Neuronal stem cell (in vitro differentiated cells): ENCODE measurements around the gene FBXO41.
A peak's percentile ranks its signal among the peaks of the same experiment; 100 is the strongest.

ENCODE experiments used
- DNase-seq: peaks from one replicate; pipeline ENCODE4 v3.0.0-alpha.2; 2013; ENCODE audit warnings: low spot score
- H2AFZ ChIP-seq: one replicate; pipeline ENCODE4 v1.6.1; 2013; ENCODE audit warnings: mild to moderate bottlenecking, low read length, inconsistent platforms
- H2AK5ac ChIP-seq: 2 replicates; pipeline ENCODE4 v1.6.1; 2013; ENCODE audit warnings: low read depth, mild to moderate bottlenecking, inconsistent platforms, low read length, moderate library complexity, mixed read lengths
- H2BK120ac ChIP-seq: 2 replicates; pipeline ENCODE4 v1.6.1; 2013; ENCODE audit warnings: low read depth, mild to moderate bottlenecking, inconsistent platforms, low read length, moderate library complexity, mixed read lengths
- H2BK12ac ChIP-seq: one replicate; pipeline ENCODE4 v1.6.1; 2013; ENCODE audit warnings: low read length, inconsistent platforms
- H2BK15ac ChIP-seq: 2 replicates; pipeline ENCODE4 v1.6.1; 2013; ENCODE audit warnings: mild to moderate bottlenecking, low read length, inconsistent platforms, mixed read lengths
- H2BK5ac ChIP-seq: one replicate; pipeline ENCODE4 v1.6.1; 2013; ENCODE audit warnings: inconsistent platforms, mild to moderate bottlenecking, low read length, moderate library complexity
- H3K14ac ChIP-seq: one replicate; pipeline ENCODE4 v1.6.1; 2013; ENCODE audit warnings: low read length, inconsistent platforms
- H3K18ac ChIP-seq: 2 replicates; pipeline ENCODE4 v1.6.1; 2013; ENCODE audit warnings: low read length, inconsistent platforms
- H3K23ac ChIP-seq: 2 replicates; pipeline ENCODE4 v1.6.1; 2013; ENCODE audit warnings: low read depth, mild to moderate bottlenecking, mixed read lengths, low read length, inconsistent platforms; ENCODE audit not compliant: poor library complexity
- H3K27ac ChIP-seq: replicated peaks from 3 replicates; pipeline ENCODE4 v1.5.1; 2013; ENCODE audit warnings: low read length, inconsistent platforms
- H3K27me3 ChIP-seq, 3 experiments: 2 replicates each; pipeline ENCODE4 v1.6.1; 2013; ENCODE audit warnings: low read length in 3 of 3, mild to moderate bottlenecking in 2 of 3, inconsistent platforms in 1 of 3, low read depth in 1 of 3, mixed read lengths in 1 of 3, moderate library complexity in 1 of 3; ENCODE audit not compliant: control insufficient read depth in 3 of 3, insufficient read depth in 3 of 3
- H3K36me3 ChIP-seq, 2 donors: replicated peaks in 1 of 2; 2 replicates each; pipeline ENCODE4 v1.6.1; 2013; ENCODE audit warnings: low read length in 2 of 2; ENCODE audit not compliant: control insufficient read depth in 2 of 2, insufficient read depth in 2 of 2
- H3K4ac ChIP-seq: 2 replicates; pipeline ENCODE4 v1.6.1; 2013; ENCODE audit warnings: inconsistent platforms, mild to moderate bottlenecking, low read length, moderate library complexity
- H3K4me1 ChIP-seq, 2 donors: 1 replicate in 1 of 2; 2 replicates in 1 of 2; pipeline ENCODE4 v1.6.1; 2013; ENCODE audit warnings: low read length in 2 of 2, low read depth in 1 of 2; ENCODE audit not compliant: control insufficient read depth in 2 of 2, insufficient read depth in 1 of 2
- H3K4me2 ChIP-seq: one replicate; pipeline ENCODE4 v1.6.1; 2013; ENCODE audit warnings: mild to moderate bottlenecking, low read length, inconsistent platforms; ENCODE audit not compliant: insufficient read depth, poor library complexity, severe bottlenecking
- H3K4me3 ChIP-seq, 2 donors: 2 replicates each; pipeline ENCODE4 v1.5.1; 2013; ENCODE audit warnings: low read length in 2 of 2, mild to moderate bottlenecking in 2 of 2, inconsistent platforms in 1 of 2, moderate library complexity in 1 of 2
- H3K79me1 ChIP-seq: one replicate; pipeline ENCODE4 v1.6.1; 2013; ENCODE audit warnings: low read depth, mild to moderate bottlenecking, inconsistent platforms, low read length, moderate library complexity
- H3K9ac ChIP-seq: one replicate; pipeline ENCODE4 v1.6.1; 2013; ENCODE audit warnings: mild to moderate bottlenecking, low read depth, low read length, inconsistent platforms; ENCODE audit not compliant: poor library complexity
- H3K9me3 ChIP-seq, 2 donors: replicated peaks in 1 of 2; 2 replicates each; pipeline versions ENCODE3 to v1.6.1; 2013; ENCODE audit warnings: low read length in 2 of 2, mild to moderate bottlenecking in 2 of 2, inconsistent platforms in 1 of 2, low read depth in 1 of 2, mixed read lengths in 1 of 2, moderate library complexity in 1 of 2; ENCODE audit not compliant: control insufficient read depth in 2 of 2, insufficient read depth in 1 of 2
- H4K8ac ChIP-seq: one replicate; pipeline ENCODE4 v1.6.1; 2013; ENCODE audit warnings: low read depth, mild to moderate bottlenecking, inconsistent platforms, low read length, moderate library complexity
- H4K91ac ChIP-seq: one replicate; pipeline ENCODE4 v1.6.1; 2013; ENCODE audit warnings: low read length, low read depth, mild to moderate bottlenecking, inconsistent platforms; ENCODE audit not compliant: poor library complexity
- WGBS, 2 donors: extraction: QIAGEN DNeasy Blood & Tissue Kit; methylation state at CpG; one replicate each; pipeline ENCODE4 v1.1.7; 2013; ENCODE audit warnings: missing lambda C conversion rate in 2 of 2, mixed read lengths in 1 of 2; ENCODE audit not compliant: insufficient read length in 2 of 2, insufficient replicate concordance in 1 of 2; ENCODE audit errors: extremely low coverage in 2 of 2; 5-methylcytosine and 5-hydroxymethylcytosine counted together

The FBXO41 gene

GRCh38 chr2:73283545-73284295 is 558 bp downstream of the FBXO41 start:
- DNase-seq: no peak
- Histone ChIP-seq H3K23ac (peak overlapping the region; percentile 80), H3K4me2 (peak overlapping the region; percentile 85), H4K91ac (no peak overlapping the region), H2AFZ (peak overlapping the region; percentile 98), H3K36me3 (no peaks in the 10 kb centered on the region), H3K27ac (no peak overlapping the region), H3K9ac (peak overlapping the region; percentile 82), H4K8ac (no peak overlapping the region), H3K18ac (peak overlapping the region; percentile 88), H2BK12ac (peak overlapping the region; percentile 68), H2BK5ac (no peak overlapping the region), H3K14ac (peak overlapping the region; percentile 25), H2BK120ac (no peak overlapping the region), H3K4me3 (peak overlapping the region; percentile 75 to 92), H3K9me3 (peaks cover 0 to 2% of the 10 kb centered on the region in 2 donors), H3K79me1 (no peaks in the 10 kb centered on the region), H2AK5ac (peak overlapping the region; percentile 3), H3K27me3 (peaks cover 0 to 39% (median 19%) of the 10 kb centered on the region in 3 experiments), H3K4ac (no peak overlapping the region), H2BK15ac (peak overlapping the region; percentile 41), H3K4me1 (peaks cover 5 to 12% of the 10 kb centered on the region in 2 donors)
- WGBS, 2 donors: no CpG with 5 or more reads among the region's 43 CpGs

- H3K18ac ChIP-seq: peak overlapping the region; percentile 88
These were observed 1.2 kb downstream of the FBXO41 start for GRCh38 chr2:73282924-73283544.

GRCh38 chr2:73281244-73281643 is 3.0 kb downstream of the FBXO41 start:
- Histone ChIP-seq H3K79me1 (no peaks in the 10 kb centered on the region), H2AFZ (no peak overlapping the region), H3K27ac (no peak overlapping the region), H3K23ac (no peak overlapping the region), H3K4me3 (no peak overlapping the region), H2AK5ac (no peak overlapping the region), H3K4me1 (peaks cover 5 to 12% of the 10 kb centered on the region in 2 donors), H3K9me3 (peaks cover 0 to 2% of the 10 kb centered on the region in 2 donors), H3K18ac (no peak overlapping the region), H2BK120ac (no peak overlapping the region), H3K36me3 (no peaks in the 10 kb centered on the region), H2BK5ac (no peak overlapping the region), H4K8ac (no peak overlapping the region), H3K4ac (no peak overlapping the region), H3K9ac (no peak overlapping the region), H2BK12ac (no peak overlapping the region), H2BK15ac (no peak overlapping the region), H4K91ac (no peak overlapping the region), H3K27me3 (peaks cover 0 to 16% (median 7%) of the 10 kb centered on the region in 3 experiments), H3K14ac (no peak overlapping the region), H3K4me2 (no peak overlapping the region)
- DNase-seq: no peak

More at GRCh38 chr2:73282924-73283544, 1.2 kb downstream of the FBXO41 start:
- Histone ChIP-seq H2BK5ac (no peak overlapping the region), H2BK15ac (peak overlapping the region; percentile 41), H3K14ac (no peak overlapping the region), H3K36me3 (no peaks in the 10 kb centered on the region), H3K4me1 (peaks cover 5 to 12% of the 10 kb centered on the region in 2 donors), H3K23ac (peak overlapping the region; percentile 80), H3K4me3 (peak overlapping the region; percentile 75 to 92), H4K8ac (no peak overlapping the region), H4K91ac (no peak overlapping the region), H2AK5ac (peak overlapping the region; percentile 3), H3K27me3 (peaks cover 0 to 32% (median 15%) of the 10 kb centered on the region in 3 experiments), H2AFZ (peak overlapping the region; percentile 98), H3K4me2 (peak overlapping the region; percentile 85), H3K4ac (no peak overlapping the region), H3K9ac (peak overlapping the region; percentile 82), H2BK120ac (no peak overlapping the region), H3K27ac (no peak overlapping the region), H3K79me1 (no peaks in the 10 kb centered on the region), H2BK12ac (peak overlapping the region; percentile 47), H3K9me3 (peaks cover 0 to 2% of the 10 kb centered on the region in 2 donors)
- no peak for DNase-seq
- WGBS, 2 donors: no CpG with 5 or more reads among the region's 5 CpGs

GRCh38 chr2:73279852-73280251 is 4.4 kb downstream of the FBXO41 start:
- DNase-seq: no peak
- H3K9ac ChIP-seq: no peak overlapping the region
- no peak overlapping the region for H3K4me3 ChIP-seq
- no peak overlapping the region for H4K8ac ChIP-seq
- H3K4me1 ChIP-seq: peaks cover 5 to 10% of the 10 kb centered on the region in 2 donors
- no peak overlapping the region for H2BK5ac ChIP-seq
- H2AFZ ChIP-seq: no peak overlapping the region
- H3K4ac ChIP-seq: no peak overlapping the region
- no peaks in the 10 kb centered on the region for H3K36me3 ChIP-seq
- no peak overlapping the region for H2BK120ac ChIP-seq
- H3K23ac ChIP-seq: no peak overlapping the region
- H2AK5ac ChIP-seq: no peak overlapping the region
- H3K9me3 ChIP-seq: no peaks in the 10 kb centered on the region
- peaks cover 0 to 2% (median 1%) of the 10 kb centered on the region in 3 experiments for H3K27me3 ChIP-seq
- WGBS, 2 donors: no CpG with 5 or more reads among the region's 9 CpGs
- H2BK12ac ChIP-seq: no peak overlapping the region
- H2BK15ac ChIP-seq: no peak overlapping the region
- no peaks in the 10 kb centered on the region for H3K79me1 ChIP-seq
- H3K27ac ChIP-seq: no peak overlapping the region
- H3K4me2 ChIP-seq: no peak overlapping the region
- H3K18ac ChIP-seq: no peak overlapping the region
- H4K91ac ChIP-seq: no peak overlapping the region
- H3K14ac ChIP-seq: no peak overlapping the region
